ENCODE measurements around the gene NID1. TPM values are rescaled to one million over a fixed set of nuclear protein-coding genes. Genes with fewer than 3 reads are reported as not detected.

NID1 gene
- total RNA-seq, 1 donor from 2014 or later: 186 TPM

- H3K4me1 Mint-ChIP-seq (ENCODE audit: unreplicated experiment): no peaks in the 10 kb centered on the region
- DNase-seq (ENCODE audit: low spot score): no peak
- H3K27me3 Mint-ChIP-seq (ENCODE audit: unreplicated experiment): no peaks in the 10 kb centered on the region
- no peak overlapping the region for H3K4me3 Mint-ChIP-seq (ENCODE audit: unreplicated experiment)
- H3K36me3 Mint-ChIP-seq (ENCODE audit: low read depth, unreplicated experiment): peaks cover 33% of the 10 kb centered on the region
- no peak overlapping the region for H3K27ac Mint-ChIP-seq (ENCODE audit: unreplicated experiment)
- no peaks in the 10 kb centered on the region for H3K9me3 Mint-ChIP-seq (ENCODE audit: unreplicated experiment)
- TF ChIP-seq, protein P1, sequence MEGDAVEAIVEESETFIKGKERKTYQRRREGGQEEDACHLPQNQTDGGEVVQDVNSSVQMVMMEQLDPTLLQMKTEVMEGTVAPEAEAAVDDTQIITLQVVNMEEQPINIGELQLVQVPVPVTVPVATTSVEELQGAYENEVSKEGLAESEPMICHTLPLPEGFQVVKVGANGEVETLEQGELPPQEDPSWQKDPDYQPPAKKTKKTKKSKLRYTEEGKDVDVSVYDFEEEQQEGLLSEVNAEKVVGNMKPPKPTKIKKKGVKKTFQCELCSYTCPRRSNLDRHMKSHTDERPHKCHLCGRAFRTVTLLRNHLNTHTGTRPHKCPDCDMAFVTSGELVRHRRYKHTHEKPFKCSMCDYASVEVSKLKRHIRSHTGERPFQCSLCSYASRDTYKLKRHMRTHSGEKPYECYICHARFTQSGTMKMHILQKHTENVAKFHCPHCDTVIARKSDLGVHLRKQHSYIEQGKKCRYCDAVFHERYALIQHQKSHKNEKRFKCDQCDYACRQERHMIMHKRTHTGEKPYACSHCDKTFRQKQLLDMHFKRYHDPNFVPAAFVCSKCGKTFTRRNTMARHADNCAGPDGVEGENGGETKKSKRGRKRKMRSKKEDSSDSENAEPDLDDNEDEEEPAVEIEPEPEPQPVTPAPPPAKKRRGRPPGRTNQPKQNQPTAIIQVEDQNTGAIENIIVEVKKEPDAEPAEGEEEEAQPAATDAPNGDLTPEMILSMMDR (IDR thresholded peaks at IDR 0.05; ENCODE audit: unreplicated experiment): no peak
Observed at GRCh38 chr1:236020359-236021219, 44.3 kb downstream of the NID1 start.

DNA sequence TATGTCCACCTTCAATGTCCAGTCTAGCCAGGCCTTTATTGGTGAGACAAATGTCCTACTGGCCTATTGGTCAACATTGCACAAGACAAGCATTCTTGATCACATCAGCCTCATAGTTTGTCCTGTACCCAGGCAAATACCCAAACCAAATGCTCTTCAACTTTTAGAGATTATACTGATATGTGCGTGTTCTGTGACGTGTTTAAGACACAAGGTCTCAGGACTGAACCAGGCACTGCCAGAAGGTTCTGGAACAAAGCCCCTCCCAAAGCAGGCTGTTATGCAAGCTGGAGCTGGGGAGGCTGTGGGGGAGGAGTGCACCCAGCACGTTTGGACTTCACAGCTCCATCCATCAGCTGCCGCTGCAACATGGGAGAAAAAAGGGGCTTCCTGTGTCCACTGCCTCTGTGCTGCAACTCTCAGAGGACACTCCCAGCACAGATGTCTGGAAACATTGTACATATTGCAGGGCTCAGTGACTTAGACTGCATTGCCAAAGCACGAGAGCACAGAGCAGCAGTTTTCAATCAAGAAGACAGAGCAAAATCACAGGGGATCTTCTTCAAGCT is 45.9 kb downstream of the NID1 start:
- Mint-ChIP-seq H3K4me3 (ENCODE audit: unreplicated experiment) (no peak overlapping the region), H3K27me3 (ENCODE audit: unreplicated experiment) (peaks cover 1% of the 10 kb centered on the region), H3K27ac (ENCODE audit: unreplicated experiment) (no peak overlapping the region), H3K9me3 (ENCODE audit: unreplicated experiment) (no peaks in the 10 kb centered on the region), H3K36me3 (ENCODE audit: low read depth, unreplicated experiment) (peaks cover 32% of the 10 kb centered on the region), H3K4me1 (ENCODE audit: unreplicated experiment) (no peaks in the 10 kb centered on the region)
- TF ChIP-seq, protein P1 (IDR thresholded peaks at IDR 0.05; ENCODE audit: unreplicated experiment): no peak
- DNase-seq (ENCODE audit: low spot score): no peak

- H3K4me3 Mint-ChIP-seq (ENCODE audit: unreplicated experiment): no peak overlapping the region
- H3K4me1 Mint-ChIP-seq (ENCODE audit: unreplicated experiment): no peaks in the 10 kb centered on the region
- no peaks in the 10 kb centered on the region for H3K9me3 Mint-ChIP-seq (ENCODE audit: unreplicated experiment)
- H3K36me3 Mint-ChIP-seq (ENCODE audit: low read depth, unreplicated experiment): peaks cover 36% of the 10 kb centered on the region
- DNase-seq (ENCODE audit: low spot score): no peak
- TF ChIP-seq, protein P1 (IDR thresholded peaks at IDR 0.05; ENCODE audit: unreplicated experiment): no peak
- H3K27ac Mint-ChIP-seq (ENCODE audit: unreplicated experiment): no peak overlapping the region
- peaks cover 1% of the 10 kb centered on the region for H3K27me3 Mint-ChIP-seq (ENCODE audit: unreplicated experiment)
Observed at GRCh38 chr1:236016782-236017400, 48.0 kb downstream of the NID1 start.

- Mint-ChIP-seq H3K4me1 (ENCODE audit: unreplicated experiment) (no peaks in the 10 kb centered on the region), H3K36me3 (ENCODE audit: low read depth, unreplicated experiment) (peaks cover 36% of the 10 kb centered on the region), H3K9me3 (ENCODE audit: unreplicated experiment) (no peaks in the 10 kb centered on the region), H3K27me3 (ENCODE audit: unreplicated experiment) (peaks cover 1% of the 10 kb centered on the region), H3K4me3 (ENCODE audit: unreplicated experiment) (no peak overlapping the region), H3K27ac (ENCODE audit: unreplicated experiment) (no peak overlapping the region)
- TF ChIP-seq, protein P1 (IDR thresholded peaks at IDR 0.05; ENCODE audit: unreplicated experiment): no peak
- DNase-seq (ENCODE audit: low spot score): no peak
Observed at GRCh38 chr1:236016083-236016482, 48.8 kb downstream of the NID1 start.

Measured in endothelial cell (in vitro differentiated cells).